Measurements from ENCODE around the gene MICAL2. TPM values are rescaled to one million over a fixed set of nuclear protein-coding genes. Genes with fewer than 3 reads are reported as not detected.

Gene MICAL2
- total RNA-seq, 1 experiment from 2014 or later, result 191 TPM

GRCh38 chr11:12121517-12121916 lies 11.1 kb downstream of the MICAL2 start:
- BruUV-seq (replicated peaks), result no TSS peak
- no peak for TF ChIP-seq CTCF (IDR thresholded peaks at IDR 0.05; ENCODE audit: unreplicated experiment)
- CTCF ChIA-PET, result interaction anchor here (1.2 to 1.3 kb wide), 2 partner anchors 10 to 55 kb away, joined by 3 read pairs; no protein-coding TSS in a partner anchor
- Mint-ChIP-seq H3K4me3 (ENCODE audit: low read depth, unreplicated experiment) (no peak overlapping the region), H3K9me3 (ENCODE audit: low read depth, unreplicated experiment) (no peaks in the 10 kb centered on the region), H3K27me3 (ENCODE audit: unreplicated experiment) (no peaks in the 10 kb centered on the region), H3K36me3 (ENCODE audit: insufficient read depth, unreplicated experiment) (peaks cover 57% of the 10 kb centered on the region), H3K4me1 (ENCODE audit: low read depth, unreplicated experiment) (peaks cover 65% of the 10 kb centered on the region), H3K27ac (ENCODE audit: unreplicated experiment) (no peak overlapping the region)
- intact Hi-C loops (cut with micrococcal nuclease; ENCODE audit: unreplicated experiment), result no loop called here
- no peak for DNase-seq

- no peak overlapping the region for H3K27ac Mint-ChIP-seq (ENCODE audit: unreplicated experiment)
- H3K4me3 Mint-ChIP-seq (ENCODE audit: low read depth, unreplicated experiment), result no peak overlapping the region
- TF ChIP-seq CTCF (IDR thresholded peaks at IDR 0.05; ENCODE audit: unreplicated experiment), result peak; percentile 33
- no peaks in the 10 kb centered on the region for H3K9me3 Mint-ChIP-seq (ENCODE audit: low read depth, unreplicated experiment)
- peaks cover 68% of the 10 kb centered on the region for H3K4me1 Mint-ChIP-seq (ENCODE audit: low read depth, unreplicated experiment)
- BruUV-seq (replicated peaks), result no TSS peak
- peaks cover 57% of the 10 kb centered on the region for H3K36me3 Mint-ChIP-seq (ENCODE audit: insufficient read depth, unreplicated experiment)
- DNase-seq, result peak; percentile 31
- intact Hi-C loops (cut with micrococcal nuclease; ENCODE audit: unreplicated experiment), result no loop called here
- CTCF ChIA-PET, result interaction anchor here (1.2 kb wide), 1 partner anchor 11 kb away, joined by 3 read pairs; no protein-coding TSS in a partner anchor
- no peaks in the 10 kb centered on the region for H3K27me3 Mint-ChIP-seq (ENCODE audit: unreplicated experiment)
These were observed 11.7 kb downstream of the MICAL2 start for GRCh38 chr11:12122083-12122482.

- CTCF ChIA-PET, result no interaction called here
- Mint-ChIP-seq H3K36me3 (ENCODE audit: insufficient read depth, unreplicated experiment) (peaks cover 49% of the 10 kb centered on the region), H3K27me3 (ENCODE audit: unreplicated experiment) (no peaks in the 10 kb centered on the region), H3K27ac (ENCODE audit: unreplicated experiment) (no peak overlapping the region), H3K4me1 (ENCODE audit: low read depth, unreplicated experiment) (peaks cover 68% of the 10 kb centered on the region), H3K4me3 (ENCODE audit: low read depth, unreplicated experiment) (no peak overlapping the region), H3K9me3 (ENCODE audit: low read depth, unreplicated experiment) (no peaks in the 10 kb centered on the region)
- no peak for DNase-seq
- intact Hi-C loops (cut with micrococcal nuclease; ENCODE audit: unreplicated experiment), result no loop called here
- no TSS peak for BruUV-seq (replicated peaks)
- no peak for TF ChIP-seq CTCF (IDR thresholded peaks at IDR 0.05; ENCODE audit: unreplicated experiment)
These were observed 12.9 kb downstream of the MICAL2 start for GRCh38 chr11:12123273-12123672.

- no TSS peak for BruUV-seq (replicated peaks)
- H3K27me3 Mint-ChIP-seq (ENCODE audit: unreplicated experiment), result no peaks in the 10 kb centered on the region
- no peak for DNase-seq
- no peaks in the 10 kb centered on the region for H3K9me3 Mint-ChIP-seq (ENCODE audit: low read depth, unreplicated experiment)
- H3K4me3 Mint-ChIP-seq (ENCODE audit: low read depth, unreplicated experiment), result no peak overlapping the region
- CTCF ChIA-PET, result no interaction called here
- peak overlapping the region; percentile 90 for H3K27ac Mint-ChIP-seq (ENCODE audit: unreplicated experiment)
- intact Hi-C loops (cut with micrococcal nuclease; ENCODE audit: unreplicated experiment), result no loop called here
- H3K4me1 Mint-ChIP-seq (ENCODE audit: low read depth, unreplicated experiment), result peaks cover 68% of the 10 kb centered on the region
- TF ChIP-seq CTCF (IDR thresholded peaks at IDR 0.05; ENCODE audit: unreplicated experiment), result no peak
- H3K36me3 Mint-ChIP-seq (ENCODE audit: insufficient read depth, unreplicated experiment), result peaks cover 43% of the 10 kb centered on the region
These were observed 13.4 kb downstream of the MICAL2 start for GRCh38 chr11:12123799-12124198.
